ENCODE results near the gene HOXC12. TPM values are rescaled to one million over a fixed set of nuclear protein-coding genes. Genes with fewer than 3 reads are reported as not detected.

The HOXC12 gene
- not detected in 2 replicates for total RNA-seq

GRCh38 chr12:53954694-53955035 lies at the start of gene HOXC12:
TSS of gene HOXC12 (plus strand) at chr12:53954903. CDS start at chr12:53954930, 27 bp downstream.

GRCh38 chr12:53938326-53939140 lies 16.2 kb upstream of the HOXC12 start, which contains the start of gene HOXC13:
TSS of gene HOXC13 (plus strand) at chr12:53938831. CDS start at chr12:53938907, 76 bp downstream.

GRCh38 chr12:53972722-53973235 lies 18.1 kb downstream of the HOXC12 start, which contains the start of gene HOXC11:
TSS of gene HOXC11 (plus strand) at chr12:53973126. CDS start at chr12:53973242, 116 bp downstream.

GRCh38 chr12:53974084-53975063 lies 19.7 kb downstream of the HOXC12 start, which contains the start of gene HOTAIR:
TSS of gene HOTAIR (minus strand) at chr12:53974954.

GRCh38 chr12:53984901-53985691 lies 30.4 kb downstream of the HOXC12 start, which contains the start of gene HOXC10:
TSS of gene HOXC10 (plus strand) at chr12:53985146. CDS start at chr12:53985260, 114 bp downstream.

GRCh38 chr12:54000116-54001114 lies 45.7 kb downstream of the HOXC12 start, which contains the start of gene HOXC9:
TSS of gene HOXC9 (plus strand) at chr12:54000161. CDS start at chr12:54000189, 28 bp downstream.

Small RNAs within 50 kb of the gene (small RNA-seq; reads per million reads assigned to genes)
- gene AC012531.3 (not detected), gene AC012531.4 (not detected), gene MIR196A2 (3.8 reads per million, percentile 90 among the genes with 10 or more reads in this experiment), gene RF01905 (not detected), gene RF01906 (not detected)

Other genes starting within 250 kb of the HOXC12 start
- gene CALCOCO1, start 227.5 kb upstream of the HOXC12 start, total RNA-seq = 50.2 and 73.1 TPM in 2 replicates
- not detected in 2 replicates for gene CISTR, start 202.9 kb upstream of the HOXC12 start, total RNA-seq
- gene HOXC13, start 16.1 kb upstream of the HOXC12 start, total RNA-seq = not detected in 2 replicates
- 0.37 TPM in 1 of 2 replicates, not detected in the other for gene HOXC11, start 18.2 kb downstream of the HOXC12 start, total RNA-seq
- gene HOTAIR, start 20.1 kb downstream of the HOXC12 start, total RNA-seq = not detected in 2 replicates
- gene HOXC10, start 30.2 kb downstream of the HOXC12 start, total RNA-seq = 6.6 TPM in 1 of 2 replicates, not detected in the other
- gene HOXC9, start 45.3 kb downstream of the HOXC12 start, total RNA-seq = 2.9 and 8.8 TPM in 2 replicates
- gene HOXC8, start 54.1 kb downstream of the HOXC12 start, total RNA-seq = 3.5 and 6.2 TPM in 2 replicates
- gene HOXC6, start 73.5 kb downstream of the HOXC12 start, total RNA-seq = 2.9 and 3.7 TPM in 2 replicates
- gene HOXC5, start 78.1 kb downstream of the HOXC12 start, total RNA-seq = 2.2 and 2.3 TPM in 2 replicates
- gene HOXC4, start 98.9 kb downstream of the HOXC12 start, total RNA-seq = 1.6 and 2.2 TPM in 2 replicates
- gene SMUG1, start 234.1 kb downstream of the HOXC12 start, total RNA-seq = 20.6 and 28.2 TPM in 2 replicates

All from subcutaneous preadipocyte (primary cell).